GM04504 (cell line): ENCODE measurements around the gene COPS6.

Source experiments
- DNase-seq: peaks from one replicate; pipeline ENCODE4 v3.0.0-alpha.2; 2012; ENCODE audit warnings: low read depth

The COPS6 gene

GRCh38 chr7:100080907-100081534 is 7.7 kb upstream of the COPS6 start:
- DNase-seq, result no peak

GRCh38 chr7:100081535-100082102 is 7.2 kb upstream of the COPS6 start, which contains the start of gene ZNF3:
TSS of gene ZNF3 (minus strand) at chr7:100081723. CDS start at chr7:100077357, 4,366 bp downstream.
- DNase-seq, result peak; percentile 98

- DNase-seq, result no peak
These were observed 5.8 kb upstream of the COPS6 start for GRCh38 chr7:100082978-100083377.

GRCh38 chr7:100085515-100085914 is 3.3 kb upstream of the COPS6 start:
- no peak for DNase-seq

GRCh38 chr7:100087055-100087750 is 1.6 kb upstream of the COPS6 start:
- peak; percentile 97 for DNase-seq

GRCh38 chr7:100088095-100088620 is 611 bp upstream of the COPS6 start:
- no peak for DNase-seq

- DNase-seq, result no peak
These were observed 858 bp downstream of the COPS6 start for GRCh38 chr7:100089458-100090196.

- no peak for DNase-seq
These were observed 2.0 kb downstream of the COPS6 start for GRCh38 chr7:100090527-100091410.

- no peak for DNase-seq
These were observed 2.8 kb downstream of the COPS6 start for GRCh38 chr7:100091411-100092181.

GRCh38 chr7:100093054-100093453 is 4.3 kb downstream of the COPS6 start:
- DNase-seq, result no peak

- DNase-seq, result no peak
These were observed 4.7 kb downstream of the COPS6 start for GRCh38 chr7:100093498-100093897.

- DNase-seq, result no peak
These were observed 5.2 kb downstream of the COPS6 start for GRCh38 chr7:100093925-100094486.

GRCh38 chr7:100095289-100095688 is 6.5 kb downstream of the COPS6 start:
- no peak for DNase-seq

- no peak for DNase-seq
These were observed 6.9 kb downstream of the COPS6 start for GRCh38 chr7:100095704-100096103.

- DNase-seq, result no peak
These were observed 10.1 kb downstream of the COPS6 start for GRCh38 chr7:100098913-100099312.

- no peak for DNase-seq
These were observed 10.7 kb downstream of the COPS6 start for GRCh38 chr7:100099452-100099851.

- DNase-seq, result peak; percentile 96
These were observed 11.7 kb downstream of the COPS6 start for GRCh38 chr7:100100420-100101015.

- peak; percentile 97 for DNase-seq
These were observed 12.5 kb downstream of the COPS6 start, which contains the start of the genes AP4M1 and MCM7 for GRCh38 chr7:100101016-100101862. TSS of gene AP4M1 (plus strand) at chr7:100101643. CDS start at chr7:100101715, 72 bp downstream. TSS of gene MCM7 (minus strand) at chr7:100101397. CDS start at chr7:100101294, 103 bp downstream.
